Panc1 (cell line): ENCODE results near the gene COMMD10. TPM values are rescaled to one million over a fixed set of nuclear protein-coding genes. Genes with fewer than 3 reads are reported as not detected.

Source experiments
- ATAC-seq: fragments of 200-7000 bp; cut with Tn5 transposase; 2 replicates; pipeline ENCODE4 v1.9.1; 2020; ENCODE audit warnings: mild to moderate bottlenecking, moderate library complexity
- BruUV-seq: library from RNA; stranded (reverse); fragments of 400-500 nt; replicated peaks from 2 replicates; lab custom pipeline; 2021; lab: Mats Ljungman, UMichigan
- CTCF ChIA-PET: fragments of 300-600 bp; sonication (Branson Sonifier 250); formaldehyde crosslinking; loops from one replicate; lab custom pipeline; 2022; ENCODE audit warnings: antibody characterized with exemption; lab: Charles Lee
- POLR2A ChIA-PET: fragments of 300-600 bp; sonication (Branson Sonifier 250); formaldehyde crosslinking; loops from one replicate; lab custom pipeline; 2022; ENCODE audit warnings: antibody characterized with exemption; lab: Charles Lee
- DNase-seq: peaks from one replicate; pipeline ENCODE4 v3.0.0-alpha.2; 2010; ENCODE audit warnings: low read depth, low spot score
- H3K27ac ChIP-seq: 2 replicates; pipeline ENCODE4 v1.5.1; 2011; ENCODE audit warnings: mild to moderate bottlenecking, low read length, inconsistent platforms
- H3K27me3 ChIP-seq: fragments of 200-500 bp; sonication (Bioruptor generic); 2 replicates; pipeline ENCODE4 v1.6.0; 2014; ENCODE audit warnings: low read length, inconsistent platforms; ENCODE audit not compliant: control insufficient read depth, insufficient read depth
- H3K36me3 ChIP-seq: fragments of 200-500 bp; sonication (Bioruptor generic); 2 replicates; pipeline ENCODE4 v1.5.1; 2014; ENCODE audit warnings: inconsistent platforms, mild to moderate bottlenecking, low read length, moderate library complexity; ENCODE audit not compliant: control insufficient read depth, insufficient read depth
- H3K4me1 ChIP-seq: 2 replicates; pipeline ENCODE4 v1.5.1; 2011; ENCODE audit warnings: inconsistent platforms, mild to moderate bottlenecking, low read length, moderate library complexity; ENCODE audit not compliant: control insufficient read depth, insufficient read depth
- H3K4me3 ChIP-seq, 2 experiments: 2 replicates each; pipeline ENCODE4 v1.5.1; 2011 to 2012; ENCODE audit warnings: low read depth in 2 of 2, low read length in 2 of 2, mild to moderate bottlenecking in 2 of 2, inconsistent platforms in 1 of 2, moderate library complexity in 1 of 2
- H3K9me3 ChIP-seq: fragments of 200-500 bp; sonication (Bioruptor generic); 2 replicates; pipeline ENCODE4 v1.5.1; 2014; ENCODE audit warnings: low read depth, mild to moderate bottlenecking, inconsistent platforms, low read length, moderate library complexity; ENCODE audit not compliant: control insufficient read depth, insufficient read depth
- CTCF ChIP-seq: fragments of 450-650 bp; IDR thresholded peaks from 2 replicates; pipeline ENCODE4 v1.5.1; 2017; ENCODE audit warnings: mild to moderate bottlenecking
- POLR2AphosphoS5 ChIP-seq: IDR thresholded peaks from 2 replicates; pipeline ENCODE4 v1.6.1; 2012; ENCODE audit warnings: mild to moderate bottlenecking, low read depth, low read length, moderate library complexity
- REST ChIP-seq, 2 experiments: IDR thresholded peaks; 2 replicates each; pipeline ENCODE4 v1.6.1; 2011 to 2012; ENCODE audit warnings: low read depth in 2 of 2, control low read depth in 1 of 2, low read length in 1 of 2, mild to moderate bottlenecking in 1 of 2, moderate library complexity in 1 of 2; ENCODE audit not compliant: insufficient read depth in 1 of 2
- SIN3A ChIP-seq: IDR thresholded peaks from 2 replicates; pipeline ENCODE4 v1.6.1; 2012; ENCODE audit warnings: low read depth, mild to moderate bottlenecking, low read length, moderate library complexity, borderline replicate concordance; ENCODE audit not compliant: insufficient read depth
- TCF7L2 ChIP-seq: IDR thresholded peaks from 2 replicates; pipeline ENCODE4 v1.6.1; 2011; ENCODE audit warnings: mild to moderate bottlenecking, low read depth, low read length, inconsistent platforms
- in situ Hi-C: cut with HindIII; loops from 2 replicates; pipeline ENCODE4 v1.10.0; 2016; ENCODE audit warnings: low sequenced_read_pairs, low pct_unique_long_range_greater_than_20kb
- intact Hi-C: fragments of 100-400 bp; cut with micrococcal nuclease; formaldehyde crosslinking; loops from one replicate; pipeline ENCODE4 v1.10.0; 2022; ENCODE audit not compliant: unreplicated experiment
- total RNA-seq: library from RNA; stranded (reverse); gene quantifications from one replicate; pipeline ENCODE4 v1.2.1, GENCODE V29; 2021; ENCODE audit not compliant: unreplicated experiment

Gene COMMD10
- total RNA-seq, 1 experiment from 2014 or later: 37.9 TPM

DNA sequence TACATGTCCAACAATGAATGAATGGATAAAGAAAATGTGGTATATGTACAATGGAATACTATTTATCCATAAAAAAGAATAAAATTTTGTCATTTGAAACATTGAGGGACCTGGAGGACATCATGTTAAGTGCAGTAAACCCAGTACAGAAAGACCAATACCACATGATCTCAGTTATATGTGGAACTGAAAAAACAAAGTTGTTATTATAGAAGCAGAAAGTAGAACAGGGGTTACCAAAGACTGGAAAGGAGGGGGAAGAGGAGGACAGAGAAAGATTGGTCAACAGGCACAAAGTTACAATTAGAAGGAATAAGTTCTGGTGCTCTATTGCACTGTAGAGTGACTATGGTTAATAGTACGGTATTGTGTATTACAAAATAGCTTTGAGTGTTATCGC, 256.0 kb downstream of the COMMD10 start:
- in situ Hi-C loops (no loop called here), intact Hi-C loops (no loop called here)
- ATAC-seq (no peak), DNase-seq (no peak)
- no TSS peak for BruUV-seq
- Histone ChIP-seq H3K4me1 (no peaks in the 10 kb centered on the region), H3K9me3 (no peaks in the 10 kb centered on the region), H3K36me3 (no peaks in the 10 kb centered on the region), H3K27me3 (no peaks in the 10 kb centered on the region), H3K4me3 (no peak overlapping the region), H3K27ac (no peak overlapping the region)
- ChIA-PET CTCF (no interaction called here), POLR2A (no interaction called here)
- TF ChIP-seq REST (IDR thresholded peaks at IDR 0.05; ENCODE audit: insufficient read depth in 1 of 2, low read depth in 2 of 2, low read length in 1 of 2) (no peak), POLR2AphosphoS5 (no peak), CTCF (no peak), SIN3A (no peak), TCF7L2 (no peak)

Other genes with a start within 250 kb of the COMMD10 start
- 52.0 TPM for gene ATG12, start 243.5 kb upstream of the COMMD10 start, total RNA-seq
- 88.8 TPM for gene AP3S1, start 243.1 kb upstream of the COMMD10 start, total RNA-seq
- 0.08 TPM for gene LVRN, start 122.5 kb upstream of the COMMD10 start, total RNA-seq
- gene ARL14EPL, start 52.6 kb upstream of the COMMD10 start, total RNA-seq: not detected